Hair follicular keratinocyte (primary cell): ENCODE data around the gene PCDHGB3. TPM values are rescaled to one million over a fixed set of nuclear protein-coding genes. Genes with fewer than 3 reads are reported as not detected.

Experiments used
- total RNA-seq: library from RNA; depleted of rRNA; stranded (reverse); fragments of >200 nt; gene quantifications from 2 replicates; pipeline ENCODE4 v1.2.3, GENCODE V29; 2015

Gene PCDHGB3
- total RNA-seq: 0.31 and 0.46 TPM in 2 replicates

DNA sequence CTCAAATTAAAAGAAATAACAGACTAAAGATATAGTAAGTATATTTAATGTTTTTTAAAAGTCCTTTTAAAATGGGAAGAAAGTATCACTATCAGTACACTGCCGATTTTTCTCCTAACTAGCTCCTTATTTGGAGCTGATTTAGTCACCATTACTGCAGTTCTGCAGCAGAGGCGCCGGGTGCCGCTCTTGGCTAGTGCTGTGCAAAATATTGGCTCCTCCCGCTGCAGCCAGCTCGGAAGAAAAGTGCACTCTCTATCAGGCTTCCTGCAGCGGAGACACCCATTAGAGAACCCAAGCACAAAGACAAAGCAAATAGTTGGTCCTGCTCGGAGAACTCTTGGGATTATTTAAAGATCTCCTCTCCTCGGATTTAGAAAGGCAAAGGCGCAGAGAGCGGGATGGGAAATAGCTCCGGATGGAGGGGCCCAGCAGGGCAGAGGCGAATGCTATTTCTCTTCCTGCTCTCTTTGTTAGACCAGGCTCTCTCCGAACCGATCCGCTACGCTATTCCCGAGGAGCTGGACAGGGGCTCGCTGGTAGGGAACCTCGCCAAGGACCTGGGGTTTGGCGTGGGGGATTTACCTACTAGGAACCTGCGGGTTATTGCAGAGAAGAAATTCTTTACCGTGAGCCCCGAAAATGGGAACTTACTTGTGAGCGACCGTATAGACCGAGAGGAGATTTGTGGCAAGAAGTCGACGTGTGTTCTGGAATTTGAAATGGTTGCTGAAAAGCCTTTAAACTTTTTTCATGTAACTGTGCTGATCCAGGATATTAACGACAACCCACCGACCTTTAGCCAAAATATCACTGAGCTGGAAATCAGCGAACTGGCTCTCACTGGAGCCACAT, at the start of gene PCDHGB3:
TSS of gene PCDHGB3 (plus strand) at position 249 of the 855 bp plus-strand sequence. CDS start at position 402, 153 bp downstream.

DNA sequence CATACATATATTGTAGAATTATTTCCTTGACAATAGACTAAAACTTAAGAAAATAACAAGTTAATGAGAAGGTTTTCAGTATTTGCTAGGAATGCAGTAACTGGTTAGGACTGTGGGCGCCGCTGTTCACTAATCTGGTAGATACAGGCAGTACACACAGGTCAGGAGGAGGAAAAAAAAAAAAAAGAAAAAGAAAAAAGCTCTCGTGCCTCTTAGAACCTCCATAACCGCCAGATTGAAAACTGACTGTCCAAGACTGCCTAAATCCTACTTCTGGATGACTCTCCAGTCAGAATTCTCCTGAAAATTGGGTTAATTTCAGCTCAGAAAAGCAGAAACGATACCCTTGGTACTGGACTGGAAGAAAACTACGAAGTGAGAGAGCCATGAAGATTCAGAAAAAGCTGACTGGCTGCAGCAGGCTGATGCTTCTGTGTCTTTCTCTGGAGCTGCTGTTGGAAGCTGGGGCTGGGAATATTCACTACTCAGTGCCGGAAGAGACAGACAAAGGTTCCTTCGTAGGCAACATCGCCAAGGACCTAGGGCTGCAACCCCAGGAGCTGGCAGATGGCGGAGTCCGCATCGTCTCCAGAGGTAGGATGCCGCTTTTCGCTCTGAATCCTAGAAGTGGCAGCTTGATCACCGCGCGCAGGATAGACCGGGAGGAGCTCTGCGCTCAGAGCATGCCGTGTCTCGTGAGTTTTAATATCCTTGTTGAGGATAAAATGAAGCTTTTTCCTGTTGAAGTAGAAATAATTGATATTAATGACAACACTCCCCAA, 39.6 kb upstream of the PCDHGB3 start, which contains the start of gene PCDHGA1:
TSS of gene PCDHGA1 (plus strand) at position 216 of the 782 bp plus-strand sequence.

DNA sequence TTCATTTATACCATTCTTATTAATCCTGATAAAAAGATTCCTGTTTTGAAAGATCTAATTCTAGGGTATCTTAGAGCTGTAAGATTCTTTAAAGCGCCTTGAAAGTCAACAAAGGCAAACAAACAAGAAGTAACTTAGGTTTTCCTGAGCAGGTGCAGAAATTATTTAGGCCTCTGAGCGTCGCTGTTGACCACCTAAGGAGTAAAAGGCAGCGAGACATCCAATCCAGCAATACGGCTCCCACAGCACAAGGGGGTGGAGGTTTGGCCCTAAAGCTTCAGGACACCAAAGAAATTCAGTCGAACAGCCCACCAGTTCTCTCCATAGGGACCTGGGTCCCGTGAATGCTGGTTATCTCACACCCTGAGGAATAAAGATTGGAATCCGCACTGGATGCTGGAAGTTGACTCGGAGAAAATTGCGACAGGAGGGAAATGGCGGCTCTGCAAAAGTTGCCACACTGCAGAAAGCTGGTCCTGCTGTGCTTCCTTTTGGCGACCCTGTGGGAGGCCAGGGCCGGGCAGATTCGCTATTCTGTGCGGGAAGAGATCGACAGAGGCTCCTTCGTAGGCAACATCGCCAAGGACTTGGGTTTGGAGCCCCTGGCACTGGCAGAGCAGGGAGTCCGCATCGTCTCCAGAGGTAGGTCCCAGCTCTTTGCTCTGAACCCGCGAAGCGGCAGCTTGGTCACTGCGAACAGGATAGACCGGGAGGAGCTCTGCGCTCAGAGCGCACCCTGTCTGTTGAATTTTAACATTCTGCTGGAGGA, 31.3 kb upstream of the PCDHGB3 start, which contains the start of gene PCDHGA2:
TSS of gene PCDHGA2 (plus strand) at position 223 of the 769 bp plus-strand sequence.

DNA sequence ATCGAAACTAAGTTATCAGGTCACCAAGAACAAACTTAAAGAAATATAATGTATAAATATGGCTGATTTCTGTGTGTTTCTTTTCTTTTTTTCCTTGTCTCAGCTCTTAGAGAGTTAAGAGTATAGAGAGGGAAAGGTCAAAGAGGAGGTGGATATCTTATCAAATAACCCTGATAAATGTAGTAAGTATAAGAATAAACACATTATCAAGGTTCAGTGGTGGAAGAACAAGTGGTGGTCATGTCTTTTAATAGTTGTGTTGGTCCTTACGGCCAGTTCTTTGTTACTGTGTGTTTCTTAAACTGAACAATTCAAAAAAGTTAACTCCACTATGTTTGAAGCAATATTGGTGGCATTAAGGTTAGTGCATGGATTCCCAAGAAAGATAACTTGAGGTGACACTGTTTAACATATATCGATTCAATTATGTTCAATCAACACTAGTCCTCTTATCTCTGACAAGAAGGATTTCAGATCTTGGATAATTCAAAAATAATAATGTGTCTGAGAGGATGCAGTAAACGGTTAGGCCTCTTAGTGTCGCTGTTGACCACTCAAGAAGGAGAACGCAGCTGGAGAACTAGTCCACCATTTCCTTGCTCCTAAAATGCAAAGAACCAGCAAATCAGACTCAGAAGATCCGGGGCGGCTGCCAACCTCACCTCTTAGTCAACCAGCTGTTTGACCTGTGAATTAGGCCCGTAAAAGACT, 26.6 kb upstream of the PCDHGB3 start, which contains the start of gene PCDHGA3:
TSS of gene PCDHGA3 (plus strand) at position 588 of the 711 bp plus-strand sequence. CDS start 205 bp downstream, outside the sequence.

DNA sequence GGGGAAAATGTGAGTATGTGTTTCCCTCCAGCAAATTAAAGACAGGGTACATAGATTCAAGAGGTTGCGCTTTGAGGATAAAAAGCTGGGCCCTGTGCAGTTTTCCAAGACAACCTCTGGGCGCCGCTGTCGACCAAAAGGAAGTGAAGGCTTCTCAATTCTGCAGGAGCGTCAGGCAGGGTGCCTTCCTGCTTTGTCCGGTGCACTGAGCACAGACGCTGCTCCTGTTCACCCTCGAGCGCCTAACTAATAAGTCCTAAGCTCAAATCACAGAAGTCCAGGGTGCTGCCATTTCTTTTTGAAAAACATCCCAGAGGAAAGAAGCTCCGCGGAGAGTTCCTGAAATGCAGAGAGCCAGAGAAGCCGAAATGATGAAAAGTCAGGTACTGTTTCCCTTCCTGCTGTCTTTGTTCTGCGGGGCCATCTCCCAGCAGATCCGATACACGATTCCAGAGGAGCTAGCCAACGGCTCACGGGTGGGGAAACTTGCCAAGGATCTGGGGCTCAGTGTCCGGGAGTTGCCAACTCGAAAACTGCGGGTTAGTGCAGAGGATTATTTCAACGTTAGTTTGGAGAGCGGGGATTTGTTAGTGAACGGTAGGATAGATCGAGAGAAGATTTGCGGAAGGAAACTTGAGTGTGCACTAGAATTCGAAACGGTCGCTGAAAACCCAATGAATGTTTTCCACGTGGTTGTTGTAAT, 20.0 kb upstream of the PCDHGB3 start, which contains the start of gene PCDHGB1:
TSS of gene PCDHGB1 (plus strand) at position 183 of the 703 bp plus-strand sequence. CDS start at position 345, 162 bp downstream.

DNA sequence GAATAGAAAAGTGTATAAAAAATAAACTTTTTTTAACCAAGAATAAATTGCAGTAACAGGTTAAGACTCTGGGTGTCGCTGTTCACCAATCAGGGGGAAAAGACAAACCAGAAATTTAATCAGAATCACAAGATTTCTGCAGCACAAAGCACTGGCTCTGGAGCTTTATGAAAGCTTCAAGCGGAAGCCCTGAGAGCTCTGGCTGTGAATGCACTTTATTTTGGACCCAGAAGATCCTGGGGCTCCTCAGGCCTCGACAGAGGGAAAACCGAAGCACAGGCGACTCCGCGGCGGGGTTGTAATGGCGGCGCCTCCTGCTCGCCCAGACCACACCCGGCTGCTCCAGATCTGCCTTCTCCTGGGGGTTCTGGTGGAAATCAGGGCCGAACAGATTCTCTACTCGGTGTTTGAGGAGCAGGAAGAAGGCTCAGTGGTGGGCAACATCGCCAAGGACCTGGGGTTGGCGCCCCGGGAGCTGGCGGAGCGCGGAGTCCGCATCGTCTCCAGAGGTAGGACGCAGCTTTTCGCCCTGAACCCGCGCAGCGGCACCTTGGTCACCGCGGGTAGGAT, 15.1 kb upstream of the PCDHGB3 start, which contains the start of gene PCDHGA4:
TSS of gene PCDHGA4 (plus strand) at position 122 of the 570 bp plus-strand sequence. CDS start at position 209, 87 bp downstream.

DNA sequence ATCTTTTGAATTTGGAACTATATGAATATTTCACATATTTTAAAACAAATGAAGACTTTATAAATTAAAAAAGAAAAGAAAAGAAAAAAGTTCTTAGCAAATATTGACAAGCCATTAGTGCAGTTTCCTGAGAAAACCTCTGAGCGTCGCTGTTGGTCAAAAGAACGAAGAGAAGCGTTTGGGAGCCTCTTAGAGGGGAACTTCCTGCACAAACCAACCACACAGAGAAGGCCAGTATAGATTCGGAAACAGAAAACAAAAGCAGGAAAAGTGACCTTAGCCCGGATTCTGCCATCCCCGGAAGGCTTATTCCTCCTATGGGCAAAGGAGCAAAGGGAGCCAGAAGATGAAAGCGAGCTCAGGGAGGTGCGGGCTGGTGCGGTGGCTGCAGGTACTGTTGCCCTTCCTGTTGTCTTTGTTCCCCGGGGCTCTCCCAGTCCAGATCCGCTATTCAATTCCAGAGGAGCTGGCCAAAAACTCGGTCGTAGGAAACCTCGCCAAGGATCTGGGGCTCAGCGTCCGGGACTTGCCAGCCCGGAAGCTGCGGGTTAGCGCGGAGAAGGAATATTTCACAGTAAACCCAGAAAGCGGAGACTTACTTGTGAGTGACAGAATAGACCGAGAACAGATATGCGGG, 10.1 kb upstream of the PCDHGB3 start, which contains the start of gene PCDHGB2:
TSS of gene PCDHGB2 (plus strand) at position 205 of the 637 bp plus-strand sequence. CDS start at position 347, 142 bp downstream.

DNA sequence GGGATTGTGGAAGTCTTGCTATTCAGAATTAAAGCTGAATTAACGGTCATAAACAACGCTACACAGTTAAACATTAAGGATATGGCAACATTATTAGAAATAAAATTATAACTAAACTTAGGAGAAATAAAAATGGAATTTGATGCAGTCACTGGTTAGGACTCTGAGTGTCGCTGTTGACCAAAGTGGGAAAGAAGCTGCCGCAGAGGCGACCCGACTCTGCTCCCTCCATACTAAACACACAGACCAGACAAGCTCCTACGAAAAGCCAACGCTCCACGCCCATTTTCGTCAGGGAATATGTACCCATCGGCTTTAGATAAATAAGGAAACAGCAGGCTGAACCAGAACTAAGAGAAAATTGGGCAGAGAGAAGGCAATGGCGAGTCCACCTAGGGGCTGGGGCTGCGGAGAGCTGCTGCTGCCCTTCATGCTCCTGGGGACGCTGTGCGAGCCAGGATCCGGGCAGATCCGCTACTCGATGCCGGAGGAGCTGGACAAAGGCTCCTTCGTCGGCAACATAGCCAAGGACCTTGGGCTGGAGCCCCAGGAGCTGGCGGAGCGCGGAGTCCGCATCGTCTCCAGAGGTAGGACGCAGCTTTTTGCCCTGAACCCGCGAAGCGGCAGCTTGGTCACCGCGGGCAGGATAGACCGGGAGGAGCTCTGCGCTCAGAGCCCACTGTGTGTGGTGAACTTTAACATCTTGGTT, 5.9 kb upstream of the PCDHGB3 start, which contains the start of gene PCDHGA5:
TSS of gene PCDHGA5 (plus strand) at position 211 of the 709 bp plus-strand sequence. CDS start at position 380, 169 bp downstream.

DNA sequence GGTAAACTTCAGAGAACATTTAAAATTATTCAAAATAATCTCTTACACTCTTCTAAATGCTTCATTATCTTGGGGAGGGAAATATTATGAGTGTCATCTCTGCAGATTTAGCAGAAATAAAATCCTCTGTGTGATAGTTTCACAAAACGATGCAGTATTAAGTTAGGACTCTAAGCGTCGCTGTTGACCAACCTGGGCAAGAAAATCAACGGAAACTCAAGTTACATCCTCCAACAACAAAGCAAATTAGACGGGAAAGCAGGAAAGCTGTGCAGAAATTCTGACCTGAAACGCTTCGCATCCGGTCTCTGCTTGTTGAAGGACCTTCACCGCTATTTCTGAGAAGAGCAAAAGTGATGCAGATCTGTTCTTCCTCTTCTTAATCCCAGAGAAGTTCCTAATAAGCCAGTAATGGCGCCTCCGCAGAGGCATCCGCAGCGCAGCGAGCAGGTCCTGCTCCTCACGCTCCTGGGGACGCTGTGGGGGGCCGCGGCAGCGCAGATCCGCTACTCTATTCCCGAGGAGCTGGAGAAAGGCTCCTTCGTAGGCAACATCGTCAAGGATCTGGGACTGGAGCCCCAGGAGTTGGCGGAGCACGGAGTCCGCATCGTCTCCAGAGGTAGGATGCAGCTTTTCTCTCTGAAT, 3.8 kb downstream of the PCDHGB3 start, which contains the start of gene PCDHGA6:
TSS of gene PCDHGA6 (plus strand) at position 219 of the 645 bp plus-strand sequence. CDS start at position 412, 193 bp downstream.

DNA sequence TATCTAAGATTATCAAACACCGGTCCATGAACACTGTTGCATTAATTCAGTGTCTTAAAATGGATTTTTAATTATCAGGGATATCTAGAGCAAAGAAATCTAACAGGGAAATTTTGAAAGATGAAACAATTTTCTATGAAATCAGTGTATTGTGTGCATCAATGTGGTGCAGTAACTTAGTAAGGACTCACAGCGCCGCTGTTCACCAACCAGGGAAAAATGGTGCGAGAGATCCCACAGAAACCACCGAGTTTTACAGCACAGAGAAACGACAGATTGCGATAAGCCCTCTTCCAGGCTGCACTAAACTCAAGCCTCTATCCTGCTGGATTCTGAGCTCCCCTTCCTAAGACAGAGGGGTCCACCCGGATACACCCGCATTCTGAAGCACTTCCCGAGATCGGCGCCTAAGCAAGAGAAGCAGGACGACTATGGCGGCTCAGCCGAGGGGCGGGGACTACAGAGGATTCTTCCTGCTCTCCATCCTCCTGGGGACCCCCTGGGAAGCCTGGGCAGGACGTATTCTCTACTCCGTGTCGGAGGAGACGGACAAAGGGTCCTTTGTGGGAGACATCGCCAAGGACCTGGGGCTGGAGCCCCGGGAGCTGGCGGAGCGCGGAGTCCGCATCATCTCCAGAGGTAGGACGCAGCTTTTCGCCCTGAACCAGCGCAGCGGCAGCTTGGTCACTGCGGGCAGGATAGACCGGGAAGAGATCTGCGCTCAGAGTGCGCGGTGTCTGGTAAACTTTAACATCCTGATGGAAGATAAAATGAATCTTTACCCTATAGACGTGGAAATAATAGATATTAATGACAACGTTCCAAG, 12.6 kb downstream of the PCDHGB3 start, which contains the start of gene PCDHGA7:
TSS of gene PCDHGA7 (plus strand) at position 274 of the 826 bp plus-strand sequence. CDS start at position 432, 158 bp downstream.

DNA sequence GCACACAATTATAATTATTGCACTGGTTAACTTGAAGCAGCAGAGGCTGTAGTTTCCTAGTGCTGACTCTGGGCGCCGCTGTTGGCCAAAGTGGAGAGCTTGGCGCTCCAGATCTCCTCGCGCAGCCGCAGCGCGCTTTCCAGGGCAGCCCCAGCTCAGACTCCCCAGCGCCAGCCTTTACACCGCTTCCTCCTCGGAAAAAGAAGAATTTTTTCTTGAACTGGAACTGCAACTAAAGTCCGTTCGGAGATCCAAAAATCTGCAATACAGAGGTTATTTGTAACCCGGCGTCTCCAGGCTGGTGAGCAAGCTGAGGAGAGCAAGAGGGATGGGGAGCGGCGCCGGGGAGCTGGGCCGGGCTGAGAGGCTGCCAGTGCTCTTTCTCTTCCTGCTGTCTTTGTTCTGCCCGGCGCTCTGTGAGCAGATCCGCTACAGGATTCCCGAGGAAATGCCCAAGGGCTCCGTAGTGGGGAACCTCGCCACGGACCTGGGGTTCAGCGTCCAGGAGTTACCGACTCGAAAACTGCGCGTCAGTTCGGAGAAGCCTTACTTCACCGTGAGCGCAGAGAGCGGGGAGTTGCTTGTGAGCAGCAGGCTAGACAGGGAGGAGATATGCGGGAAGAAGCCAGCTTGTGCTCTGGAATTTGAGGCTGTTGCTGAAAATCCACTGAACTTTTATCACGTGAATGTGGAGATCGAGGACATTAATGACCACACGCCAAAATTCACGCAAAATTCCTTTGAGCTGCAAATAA, 17.7 kb downstream of the PCDHGB3 start, which contains the start of gene PCDHGB4:
TSS of gene PCDHGB4 (plus strand) at position 142 of the 755 bp plus-strand sequence. CDS start at position 329, 187 bp downstream.

DNA sequence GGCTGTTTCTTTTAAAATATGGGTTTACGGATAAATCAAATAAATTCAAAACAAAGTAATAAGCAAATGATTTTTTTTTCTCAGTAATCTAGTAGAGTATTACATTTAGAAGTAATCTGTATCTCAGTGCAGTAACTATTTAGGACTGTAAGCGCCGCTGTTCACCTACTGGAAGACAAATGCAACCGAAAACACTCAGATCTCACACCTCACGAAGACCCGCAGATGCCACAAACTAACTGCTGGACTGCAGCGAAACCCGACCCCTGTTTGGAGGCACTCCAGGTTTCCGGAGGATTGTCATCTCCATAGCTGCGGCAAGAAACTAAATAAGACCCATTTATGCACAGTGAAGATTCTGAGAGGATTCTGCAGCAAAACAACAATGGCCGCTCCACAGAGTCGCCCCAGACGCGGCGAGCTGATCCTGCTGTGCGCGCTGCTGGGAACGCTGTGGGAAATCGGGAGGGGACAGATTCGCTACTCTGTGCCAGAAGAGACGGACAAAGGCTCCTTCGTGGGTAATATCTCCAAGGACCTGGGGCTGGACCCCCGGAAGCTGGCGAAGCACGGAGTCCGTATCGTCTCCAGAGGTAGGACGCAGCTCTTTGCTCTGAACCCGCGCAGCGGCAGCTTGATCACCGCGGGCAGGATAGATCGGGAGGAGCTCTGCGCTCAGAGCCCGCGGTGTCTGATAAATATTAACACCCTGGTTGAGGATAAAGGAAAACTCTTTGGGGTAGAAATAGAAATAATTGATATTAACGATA, 22.6 kb downstream of the PCDHGB3 start, which contains the start of gene PCDHGA8:
TSS of gene PCDHGA8 (plus strand) at position 205 of the 770 bp plus-strand sequence. CDS start at position 386, 181 bp downstream.

DNA sequence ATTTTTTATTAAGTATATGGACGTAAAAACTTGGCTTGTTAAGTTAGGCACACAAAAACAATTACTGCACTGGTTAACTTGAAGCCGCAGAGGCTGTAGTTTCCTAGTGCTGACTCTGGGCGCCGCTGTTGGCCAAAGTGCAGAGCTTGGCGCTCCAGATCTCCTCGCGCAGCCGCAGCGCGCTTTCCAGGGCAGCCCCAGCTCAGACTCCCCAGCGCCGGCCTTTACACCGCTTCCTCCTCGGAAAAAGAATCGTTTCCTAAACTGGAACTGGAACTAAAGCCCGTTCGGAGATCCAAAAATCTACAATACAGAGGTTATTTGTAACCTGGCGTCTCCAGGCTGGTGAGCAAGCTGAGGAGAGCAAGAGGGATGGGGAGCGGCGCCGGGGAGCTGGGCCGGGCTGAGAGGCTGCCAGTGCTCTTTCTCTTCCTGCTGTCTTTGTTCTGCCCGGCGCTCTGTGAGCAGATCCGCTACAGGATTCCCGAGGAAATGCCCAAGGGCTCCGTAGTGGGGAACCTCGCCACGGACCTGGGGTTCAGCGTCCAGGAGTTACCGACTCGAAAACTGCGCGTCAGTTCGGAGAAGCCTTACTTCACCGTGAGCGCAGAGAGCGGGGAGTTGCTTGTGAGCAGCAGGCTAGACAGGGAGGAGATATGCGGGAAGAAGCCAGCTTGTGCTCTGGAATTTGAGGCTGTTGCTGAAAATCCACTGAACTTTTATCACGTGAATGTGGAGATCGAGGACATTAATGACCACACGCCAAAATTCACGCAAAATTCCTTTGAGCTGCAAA, 27.9 kb downstream of the PCDHGB3 start, which contains the start of gene PCDHGB5:
TSS of gene PCDHGB5 (plus strand) at position 192 of the 796 bp plus-strand sequence. CDS start at position 373, 181 bp downstream.

DNA sequence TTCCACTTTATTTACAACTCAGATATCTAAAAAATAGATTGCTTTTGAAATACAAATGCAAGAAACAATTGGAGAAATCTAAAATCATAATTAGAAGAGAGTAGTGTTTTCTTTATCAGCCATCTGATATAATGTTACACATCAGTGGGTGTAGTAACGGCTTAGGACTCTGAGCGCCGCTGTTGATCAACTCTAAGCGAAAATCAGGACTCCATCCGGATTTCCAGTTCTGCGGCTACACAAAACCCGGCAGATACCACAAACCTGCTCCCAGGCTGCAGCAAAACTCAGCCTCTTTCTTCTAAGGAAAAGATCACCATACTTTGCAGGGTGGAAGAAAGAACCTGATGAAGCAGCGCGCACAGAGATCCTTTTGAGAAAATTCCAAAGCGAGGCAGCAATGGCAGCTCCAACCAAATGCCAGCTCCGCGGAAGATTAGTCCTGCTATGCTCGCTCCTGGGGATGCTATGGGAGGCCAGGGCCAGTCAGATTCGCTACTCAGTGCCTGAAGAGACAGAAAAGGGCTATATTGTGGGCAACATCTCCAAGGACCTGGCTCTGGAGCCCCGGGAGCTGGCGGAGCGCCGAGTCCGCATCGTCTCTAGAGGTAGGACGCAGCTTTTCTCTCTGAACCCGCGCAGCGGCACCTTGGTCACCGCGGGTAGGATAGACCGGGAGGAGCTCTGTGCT, 32.7 kb downstream of the PCDHGB3 start, which contains the start of gene PCDHGA9:
TSS of gene PCDHGA9 (plus strand) at position 226 of the 691 bp plus-strand sequence. CDS start at position 401, 175 bp downstream.

